GM04504 (cell line): ENCODE measurements around the gene TRPV2.

Experiments
- DNase-seq: peaks from one replicate; pipeline ENCODE4 v3.0.0-alpha.2; 2012; ENCODE audit warnings: low read depth

TRPV2 gene

GRCh38 chr17:16406742-16407674 lies 8.4 kb upstream of the TRPV2 start:
- no peak for DNase-seq

GRCh38 chr17:16407911-16408588 lies 7.3 kb upstream of the TRPV2 start:
- no peak for DNase-seq

GRCh38 chr17:16417399-16417798 lies 2.0 kb downstream of the TRPV2 start:
- DNase-seq: no peak

GRCh38 chr17:16417896-16418684 lies 2.7 kb downstream of the TRPV2 start:
- DNase-seq: no peak

GRCh38 chr17:16418685-16419068 lies 3.3 kb downstream of the TRPV2 start:
- no peak for DNase-seq

- peak; percentile 71 for DNase-seq
These were observed 3.9 kb downstream of the TRPV2 start for GRCh38 chr17:16419074-16419928.

GRCh38 chr17:16419929-16420271 lies 4.5 kb downstream of the TRPV2 start:
- DNase-seq: peak; percentile 64

GRCh38 chr17:16422416-16422815 lies 7.0 kb downstream of the TRPV2 start:
- DNase-seq: no peak

GRCh38 chr17:16423226-16423872 lies 8.0 kb downstream of the TRPV2 start:
- DNase-seq: no peak

GRCh38 chr17:16425202-16425601 lies 9.8 kb downstream of the TRPV2 start:
- no peak for DNase-seq

GRCh38 chr17:16425698-16426659 lies 10.6 kb downstream of the TRPV2 start:
- no peak for DNase-seq

GRCh38 chr17:16427020-16427419 lies 11.6 kb downstream of the TRPV2 start:
- DNase-seq: no peak

- no peak for DNase-seq
These were observed 12.9 kb downstream of the TRPV2 start for GRCh38 chr17:16428098-16428882.

- DNase-seq: no peak
These were observed 13.7 kb downstream of the TRPV2 start for GRCh38 chr17:16429083-16429482.

GRCh38 chr17:16430650-16431049 lies 15.3 kb downstream of the TRPV2 start:
- DNase-seq: no peak

- no peak for DNase-seq
These were observed 16.6 kb downstream of the TRPV2 start for GRCh38 chr17:16432017-16432416.

- no peak for DNase-seq
These were observed 18.1 kb downstream of the TRPV2 start for GRCh38 chr17:16433514-16433913.

- DNase-seq: no peak
These were observed 19.3 kb downstream of the TRPV2 start for GRCh38 chr17:16434662-16435061.
